Muscle of back (tissue), 11 donors: ENCODE results near the gene ARL8A. TPM values are rescaled to one million over a fixed set of nuclear protein-coding genes. Genes with fewer than 3 reads are reported as not detected.
A peak's percentile ranks its signal among the peaks of the same experiment; 100 is the strongest.
"Not testable (repeated sequence)": the region's sequence is repeated elsewhere in the genome, so short reads cannot be mapped to it uniquely, and the experiment has no call there.

Source experiments
- DNase-seq, 3 donors: peaks; one replicate each; pipeline versions ENCODE4 v3.0.0 to v3.0.0-alpha.2; 2013
- polyA plus RNA-seq, 10 donors: library from polyadenylated mRNA; unstranded; fragments of 120-200 nt; gene quantifications; one replicate each; pipeline ENCODE4 v1.2.1, GENCODE V29; 2013; ENCODE audit not compliant: insufficient read length in 10 of 10

The ARL8A gene
- polyA plus RNA-seq, 10 donors = 34.3 to 43.1 (median 38.4) TPM

DNA sequence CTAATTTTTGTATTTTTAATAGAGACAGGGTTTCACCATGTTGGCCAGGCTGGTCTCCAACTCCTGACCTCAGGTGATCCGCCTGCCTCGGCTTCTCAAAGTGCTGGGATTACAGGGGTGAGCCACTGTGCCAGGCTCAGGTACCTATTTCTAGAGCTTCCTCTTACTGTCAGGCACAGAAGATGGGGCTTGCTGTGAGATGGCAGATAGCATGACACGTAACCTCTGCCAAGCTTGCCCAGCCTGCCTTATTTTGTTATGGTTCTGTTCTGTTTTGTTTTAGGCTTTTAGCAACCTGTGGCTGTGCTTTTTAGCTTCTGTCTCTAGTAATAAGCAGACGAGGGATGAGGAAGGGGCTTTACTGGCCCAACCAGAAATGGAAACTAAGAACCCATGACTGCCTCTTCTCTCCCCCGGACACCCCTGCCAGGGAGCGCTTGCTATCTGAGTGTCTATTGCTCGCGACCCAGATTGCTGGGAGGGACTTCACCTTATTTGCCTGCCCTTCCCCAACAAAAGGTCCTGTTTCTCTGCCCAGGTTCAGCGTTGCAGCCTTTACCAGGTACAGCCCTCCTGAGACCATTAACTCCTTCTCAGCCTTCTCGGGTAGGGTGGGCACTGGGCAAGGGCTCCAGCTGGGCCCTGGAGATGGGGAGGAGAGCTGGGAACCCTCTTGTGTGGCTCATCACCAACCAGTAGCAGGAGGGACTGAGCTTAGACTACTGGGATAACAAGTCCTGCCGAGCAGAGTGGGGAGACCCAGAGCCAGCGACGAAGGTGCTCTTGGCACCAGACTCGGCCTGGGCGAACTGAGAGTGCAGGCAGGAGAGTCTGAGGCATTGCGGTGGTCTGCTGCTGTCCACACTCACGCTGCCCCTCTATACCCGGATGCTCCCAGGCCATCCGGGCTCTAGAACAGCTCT is 35.6 kb upstream of the ARL8A start:
- no peak for DNase-seq

DNA sequence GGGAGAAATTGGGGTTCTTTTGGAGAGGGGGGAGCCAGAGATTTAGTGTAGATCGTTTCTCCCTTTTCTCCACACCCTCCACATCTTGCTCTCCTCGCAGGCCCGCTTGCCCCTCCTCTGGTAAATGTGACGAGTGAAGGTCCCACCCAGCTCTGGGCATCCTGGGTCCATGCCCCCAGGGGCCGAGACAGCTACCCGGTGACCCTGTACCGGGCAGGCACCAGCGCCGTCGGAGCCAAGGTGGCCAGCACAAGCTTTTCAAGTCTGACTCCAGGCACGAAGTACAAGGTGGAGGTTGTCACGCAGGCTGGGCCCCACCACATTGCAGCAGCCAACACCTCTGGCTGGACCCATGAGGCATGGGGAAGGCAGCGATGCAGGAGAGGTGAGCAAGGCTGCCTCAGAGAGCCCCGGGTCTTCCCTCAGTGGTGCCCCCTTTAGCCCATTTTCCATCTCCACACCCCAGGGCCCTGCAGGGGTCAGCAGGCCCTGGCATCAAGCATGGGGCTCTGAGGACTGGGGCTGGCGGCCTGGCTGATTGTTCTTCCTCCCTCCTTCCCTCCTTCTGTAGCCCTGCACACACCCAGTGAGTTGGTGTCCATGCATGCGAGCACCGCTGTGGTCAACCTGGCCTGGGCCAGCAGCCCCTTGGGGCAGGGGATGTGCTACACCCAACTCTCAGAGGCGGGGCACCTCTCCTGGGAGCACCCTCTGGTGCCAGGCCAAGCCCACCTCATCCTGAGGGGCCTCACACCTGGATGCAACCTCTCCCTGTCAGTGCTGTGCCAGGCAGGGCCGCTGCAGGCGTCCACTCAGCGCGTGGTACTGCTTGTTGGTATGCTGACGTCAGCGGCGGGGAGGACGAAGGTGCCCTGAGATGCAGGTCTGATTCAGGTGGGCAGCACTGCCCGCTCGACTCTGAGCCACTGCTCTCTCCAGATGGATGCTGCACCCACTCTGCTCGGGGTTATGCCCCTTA is 32.7 kb upstream of the ARL8A start:
- DNase-seq = no peak

DNA sequence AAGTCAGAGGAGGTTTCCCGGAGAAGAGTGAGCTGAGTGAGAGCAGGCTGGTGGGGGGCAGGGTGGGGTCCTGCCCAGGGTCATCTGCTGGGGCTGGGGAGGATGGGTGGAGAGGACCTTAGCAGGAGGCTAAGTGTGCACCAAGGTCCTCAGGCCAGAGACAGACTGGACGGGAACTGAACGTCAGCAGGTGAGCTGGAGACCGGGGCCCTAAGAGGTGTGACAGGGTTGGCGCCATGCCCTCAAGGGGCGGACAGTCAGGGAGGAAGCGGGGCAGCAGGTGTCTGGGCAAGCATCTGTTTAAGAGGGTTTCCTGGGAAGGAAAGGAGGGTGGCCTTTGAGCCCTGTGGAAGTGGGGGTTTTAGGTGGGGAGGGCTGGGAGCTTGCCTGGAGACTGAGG is 29.5 kb upstream of the ARL8A start:
- no peak for DNase-seq

DNA sequence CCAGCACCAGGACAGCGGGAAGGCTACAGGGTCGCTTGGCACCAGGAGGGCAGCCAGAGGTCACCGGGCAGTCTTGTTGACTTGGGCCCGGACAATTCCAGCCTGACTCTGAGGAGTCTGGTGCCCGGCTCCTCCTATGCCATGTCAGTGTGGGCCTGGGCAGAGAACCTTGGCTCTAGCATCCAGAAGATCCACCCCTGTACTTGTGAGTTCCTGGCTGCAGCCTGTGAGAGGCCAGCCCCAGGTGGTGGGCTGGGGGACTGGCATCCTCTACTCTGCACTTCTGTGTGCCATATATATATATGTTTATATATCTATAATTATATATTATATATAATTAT is 27.4 kb upstream of the ARL8A start:
- DNase-seq = no peak

DNA sequence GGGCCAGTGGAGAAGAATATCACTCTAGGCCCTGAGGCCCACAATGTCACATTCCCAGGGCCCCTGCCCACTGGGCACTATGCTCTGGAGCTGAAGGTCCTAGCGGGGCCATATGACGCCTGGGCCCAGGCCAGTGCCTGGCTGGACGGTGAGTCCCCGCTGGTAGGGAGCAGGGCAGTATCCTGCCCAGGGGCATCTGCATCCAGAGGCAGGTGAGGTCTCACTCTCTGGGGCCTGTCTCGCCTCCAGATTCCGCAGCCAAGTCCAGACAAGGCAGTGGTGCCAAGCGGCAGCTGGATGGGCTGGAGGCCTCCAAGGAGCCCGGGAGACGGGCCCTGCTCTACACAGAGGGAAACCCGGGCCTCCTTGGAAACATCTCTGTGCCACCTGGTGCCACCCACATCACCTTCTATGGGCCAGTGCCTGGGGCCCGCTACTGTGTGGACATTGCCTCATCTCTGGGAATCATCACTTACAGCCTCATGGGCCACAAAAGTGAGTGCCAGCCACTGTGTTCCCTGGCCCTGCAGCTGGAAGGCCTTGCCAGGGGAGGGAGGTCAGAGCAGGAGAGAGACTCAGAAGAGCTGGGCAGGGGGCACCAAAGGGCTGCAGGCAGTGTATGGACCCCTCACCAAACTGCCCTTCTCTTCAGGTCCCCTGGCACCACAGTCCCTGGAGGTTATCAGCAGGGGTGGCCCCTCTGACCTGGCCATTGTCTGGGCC is 26.9 kb upstream of the ARL8A start:
- no peak for DNase-seq

DNA sequence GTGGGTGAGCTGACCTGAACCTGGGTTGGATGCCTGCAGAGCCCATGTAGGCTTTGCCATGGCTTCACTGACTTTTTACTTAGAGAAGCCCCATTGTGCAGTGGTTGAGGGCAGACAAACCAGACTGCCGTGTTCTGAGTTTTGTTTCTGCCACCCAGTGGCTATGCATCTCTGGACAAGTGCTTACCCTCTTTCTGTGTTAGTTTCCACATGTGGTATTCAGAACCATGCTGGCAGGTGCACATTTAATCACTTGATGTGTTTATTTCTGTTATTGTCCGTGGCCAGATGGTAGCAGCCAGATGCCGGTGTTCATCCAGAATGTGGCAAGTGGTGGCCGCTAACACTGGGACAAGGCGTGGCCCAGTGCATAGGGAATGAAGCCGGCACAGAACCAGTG is 26.2 kb upstream of the ARL8A start:
- DNase-seq = no peak

DNA sequence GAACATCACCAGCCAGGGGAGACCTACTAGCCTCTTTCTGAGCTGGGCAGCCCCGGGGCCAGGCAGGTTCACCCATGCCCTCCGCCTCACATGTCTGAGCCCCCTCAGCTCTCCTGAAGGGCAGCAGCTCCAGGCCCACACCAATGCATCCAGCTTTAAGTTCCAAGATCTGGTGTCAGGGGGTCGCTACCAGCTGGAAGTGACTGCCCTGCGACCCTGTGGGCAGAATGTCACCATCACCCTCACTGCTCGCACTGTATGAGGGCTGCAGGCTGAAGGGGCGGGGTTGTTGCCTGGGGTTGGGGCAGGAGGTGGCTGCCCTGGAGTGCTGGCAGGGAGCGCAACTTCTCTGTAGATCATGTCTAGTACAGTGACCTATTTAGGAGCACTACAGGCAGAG is 24.3 kb upstream of the ARL8A start:
- DNase-seq = no peak

DNA sequence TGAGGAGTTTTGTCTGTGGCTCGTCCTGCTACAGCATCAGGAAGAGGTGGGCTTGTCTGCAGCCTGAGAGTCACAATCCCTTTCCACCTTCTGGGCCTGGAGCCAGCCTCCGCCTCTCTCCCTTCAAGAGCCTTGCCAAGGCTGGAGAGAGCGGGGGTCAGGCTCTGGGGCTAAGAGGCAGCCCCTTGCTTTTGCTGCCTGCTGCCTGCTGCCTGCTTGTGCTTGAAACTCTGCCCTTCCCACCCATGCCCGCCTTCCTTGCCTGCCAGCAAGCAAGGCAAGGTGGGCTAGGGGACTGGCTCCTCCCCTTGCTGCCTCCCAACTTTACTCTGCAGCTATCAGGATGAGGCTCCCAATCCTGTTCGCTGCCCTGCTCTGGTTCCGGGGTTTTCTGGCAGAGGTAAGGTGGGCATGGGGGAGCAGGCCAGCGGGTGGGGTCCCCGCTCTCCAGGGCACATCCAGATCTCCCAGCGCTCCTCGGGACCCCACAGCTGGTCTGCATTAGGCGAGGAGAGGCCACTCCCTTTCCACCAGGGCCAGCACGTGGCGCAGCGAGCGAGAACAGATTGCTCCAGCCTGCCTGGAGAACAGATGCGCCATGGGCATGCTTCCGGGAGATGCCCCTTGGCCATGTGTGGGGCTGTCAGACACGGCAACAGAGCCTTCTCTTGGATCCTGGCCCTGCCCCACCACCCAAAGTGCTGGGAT is 23.3 kb upstream of the ARL8A start:
- peak in 2 of 3 donors; percentile 55 to 86 for DNase-seq

DNA sequence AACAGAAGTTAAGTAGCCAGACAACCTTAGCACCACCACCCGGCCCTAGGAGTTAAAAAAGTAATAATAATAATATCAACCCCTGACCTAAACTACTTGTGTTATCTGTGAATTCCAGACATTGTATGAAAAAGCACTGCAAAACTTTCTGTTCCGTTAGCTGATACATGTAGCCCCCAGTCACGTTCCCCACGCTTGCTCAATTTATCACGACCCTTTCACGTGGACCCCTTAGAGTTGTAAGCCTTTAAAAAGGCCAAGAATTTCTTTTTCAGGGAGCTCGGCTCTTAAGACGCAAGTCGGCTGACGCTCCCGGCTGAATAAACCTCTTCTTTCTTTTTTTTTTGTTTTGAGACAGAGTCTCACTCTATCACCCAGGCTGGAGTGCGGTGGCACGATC is 22.5 kb upstream of the ARL8A start:
- not testable (repeated sequence) for DNase-seq

DNA sequence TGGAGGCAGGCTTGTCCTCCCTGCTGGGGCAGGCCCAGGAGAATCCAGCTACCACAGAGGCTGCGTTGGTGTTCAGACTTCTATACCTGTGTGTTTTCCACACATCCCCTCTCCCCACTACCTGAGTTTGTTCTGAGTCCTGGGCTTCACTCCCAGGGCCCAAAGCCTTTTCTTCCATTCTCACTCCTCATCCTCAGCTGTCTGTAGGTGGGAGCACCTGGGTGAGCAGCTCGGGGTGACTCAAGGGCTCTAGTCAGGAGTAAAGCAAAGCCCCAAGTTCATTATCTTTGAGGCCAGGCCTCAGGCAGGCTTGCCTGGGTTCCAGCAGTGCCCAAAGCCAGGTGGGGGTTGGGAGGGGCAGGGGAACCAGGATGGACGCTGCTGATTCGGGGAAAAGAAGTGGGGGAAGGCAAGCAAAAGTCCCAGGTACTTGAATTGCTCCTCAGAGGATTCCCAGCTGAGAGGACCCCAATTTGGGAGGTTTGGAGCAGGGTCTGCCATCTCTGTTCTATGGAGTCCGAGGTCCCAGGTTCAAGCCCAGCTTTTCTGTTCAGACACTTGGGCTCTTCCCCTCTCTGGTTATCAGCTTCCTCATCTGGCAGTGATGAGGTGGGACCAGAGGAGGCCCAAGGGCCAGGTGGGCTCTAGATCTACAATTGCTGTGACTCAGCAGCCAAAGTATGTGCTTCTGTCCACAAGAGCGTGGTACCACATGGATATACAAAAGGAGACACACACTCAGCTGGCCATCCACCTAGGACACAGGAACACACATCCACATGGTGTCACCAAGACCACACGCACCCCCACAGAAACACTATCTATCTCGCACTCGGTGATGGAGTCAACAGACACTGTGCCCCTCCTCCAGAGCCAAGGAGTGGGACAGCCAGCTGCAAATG is 21.7 kb upstream of the ARL8A start:
- no peak for DNase-seq

DNA sequence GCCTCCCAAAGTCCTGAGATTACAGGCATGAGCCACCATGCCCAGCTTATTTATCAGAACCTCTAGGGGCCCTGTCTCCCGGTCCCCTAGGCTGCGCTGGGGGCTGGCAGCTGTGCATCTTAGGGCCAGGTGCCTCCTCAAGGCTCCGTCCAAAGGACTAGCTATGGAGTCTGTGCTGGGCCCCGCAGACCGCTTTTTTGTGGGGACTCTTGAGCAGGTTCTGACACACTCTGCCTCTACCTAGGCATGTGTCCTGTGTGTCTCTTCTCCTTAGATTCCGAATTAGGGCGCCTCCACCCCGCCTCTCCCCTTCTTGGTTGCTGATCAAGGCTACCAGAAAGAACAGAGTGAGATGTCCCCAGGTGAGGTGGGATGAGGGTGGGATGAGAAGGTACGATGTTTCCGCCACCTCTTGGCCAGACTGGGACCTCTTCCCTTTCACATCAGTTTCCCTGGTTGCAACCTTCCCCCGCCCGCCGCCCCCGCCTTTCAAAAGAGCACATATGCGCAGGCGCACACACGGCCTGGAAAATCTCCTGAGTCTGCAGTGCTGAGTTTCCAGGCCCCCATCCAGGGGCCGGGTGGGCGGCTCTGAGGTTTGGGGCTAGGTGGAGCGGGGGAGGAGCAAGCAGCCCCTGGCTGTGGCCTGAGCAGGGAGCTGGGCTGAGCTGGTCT is 20.9 kb upstream of the ARL8A start:
- peak; percentile 28 to 87 (median 83) for DNase-seq

DNA sequence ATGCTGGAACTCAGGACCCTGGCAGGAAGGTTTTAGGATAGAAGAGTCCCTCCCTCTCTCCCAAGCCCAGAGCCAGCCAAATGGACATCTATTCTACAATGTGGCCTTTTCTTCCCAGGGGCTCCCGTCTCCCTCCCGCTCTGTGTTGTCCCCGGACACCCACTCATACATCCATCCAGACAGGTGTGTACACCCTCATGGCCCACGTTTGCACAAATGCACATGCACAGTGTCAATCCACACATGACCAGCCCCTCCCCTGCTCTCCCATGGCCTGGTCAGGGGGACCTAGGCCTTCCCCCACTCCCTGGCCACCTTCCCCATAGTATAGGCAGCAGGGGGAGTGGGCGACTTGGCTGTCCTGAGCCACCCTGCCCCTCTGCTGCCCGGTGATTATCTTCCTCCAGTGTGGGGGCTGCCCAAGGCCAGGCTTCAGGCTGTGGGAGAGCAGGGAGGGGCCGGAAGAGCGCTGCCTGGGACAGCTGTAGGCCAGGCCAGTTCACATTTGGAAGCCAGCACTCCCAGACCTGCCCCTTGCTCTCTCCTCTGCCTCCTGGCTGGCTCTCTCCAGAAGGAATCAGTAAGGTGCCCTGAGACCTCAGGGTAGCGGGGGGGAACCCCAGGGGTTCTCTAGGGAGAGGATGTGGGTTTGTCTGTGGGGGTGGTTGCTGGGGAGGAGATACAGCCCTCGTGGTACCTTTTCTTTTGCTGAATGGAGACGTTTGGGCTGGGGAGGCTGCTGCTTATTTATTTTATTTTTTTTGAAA is 19.9 kb upstream of the ARL8A start:
- no peak for DNase-seq

DNA sequence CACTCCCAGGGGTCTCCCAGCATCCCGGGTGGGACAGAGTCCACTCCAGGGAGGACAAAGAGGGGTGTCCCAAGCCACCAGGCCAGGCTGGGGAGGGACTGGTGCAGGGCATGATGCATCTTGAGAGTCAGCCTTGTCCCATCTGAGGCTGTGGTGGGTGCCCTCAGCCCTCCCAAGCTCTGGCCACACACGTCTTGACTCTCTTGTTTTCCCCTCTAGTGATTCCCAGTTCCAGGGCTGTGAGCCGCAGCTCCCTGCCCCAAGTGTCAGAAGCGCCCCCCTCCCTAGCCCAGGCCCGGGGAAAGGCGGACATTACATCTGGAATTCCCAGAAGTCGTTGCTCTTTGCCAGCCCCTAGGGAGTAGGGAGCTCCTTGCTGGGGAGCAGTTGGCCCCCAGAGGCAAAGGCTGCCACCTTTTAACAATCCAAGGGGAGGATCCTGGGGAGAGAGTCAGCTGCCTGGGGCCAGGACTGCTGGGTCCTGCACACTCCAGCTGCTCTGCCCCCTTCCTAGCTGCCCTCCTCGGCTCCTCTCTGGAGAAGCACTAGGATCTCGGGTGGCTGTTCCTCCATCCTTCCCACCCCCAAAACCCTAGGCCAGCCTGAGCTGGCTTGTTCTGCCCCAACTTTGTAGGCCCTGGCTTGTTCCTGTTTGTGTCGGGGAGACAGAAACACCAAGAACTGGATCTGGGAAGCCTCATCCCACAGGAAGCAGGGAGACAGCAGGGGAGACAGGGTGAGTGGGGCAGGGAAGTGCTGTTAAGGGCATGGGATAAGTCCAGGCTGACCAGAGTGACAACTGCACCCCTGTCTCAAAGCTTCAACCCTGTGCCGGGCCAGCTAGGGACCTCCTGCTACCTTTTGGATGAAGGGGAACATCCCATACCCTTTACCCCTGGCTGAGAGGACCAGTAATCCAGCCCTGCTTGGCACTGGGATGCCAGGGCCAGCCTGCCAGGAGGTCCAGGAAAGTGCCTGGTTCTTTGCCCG is 19.0 kb upstream of the ARL8A start:
- DNase-seq = no peak

DNA sequence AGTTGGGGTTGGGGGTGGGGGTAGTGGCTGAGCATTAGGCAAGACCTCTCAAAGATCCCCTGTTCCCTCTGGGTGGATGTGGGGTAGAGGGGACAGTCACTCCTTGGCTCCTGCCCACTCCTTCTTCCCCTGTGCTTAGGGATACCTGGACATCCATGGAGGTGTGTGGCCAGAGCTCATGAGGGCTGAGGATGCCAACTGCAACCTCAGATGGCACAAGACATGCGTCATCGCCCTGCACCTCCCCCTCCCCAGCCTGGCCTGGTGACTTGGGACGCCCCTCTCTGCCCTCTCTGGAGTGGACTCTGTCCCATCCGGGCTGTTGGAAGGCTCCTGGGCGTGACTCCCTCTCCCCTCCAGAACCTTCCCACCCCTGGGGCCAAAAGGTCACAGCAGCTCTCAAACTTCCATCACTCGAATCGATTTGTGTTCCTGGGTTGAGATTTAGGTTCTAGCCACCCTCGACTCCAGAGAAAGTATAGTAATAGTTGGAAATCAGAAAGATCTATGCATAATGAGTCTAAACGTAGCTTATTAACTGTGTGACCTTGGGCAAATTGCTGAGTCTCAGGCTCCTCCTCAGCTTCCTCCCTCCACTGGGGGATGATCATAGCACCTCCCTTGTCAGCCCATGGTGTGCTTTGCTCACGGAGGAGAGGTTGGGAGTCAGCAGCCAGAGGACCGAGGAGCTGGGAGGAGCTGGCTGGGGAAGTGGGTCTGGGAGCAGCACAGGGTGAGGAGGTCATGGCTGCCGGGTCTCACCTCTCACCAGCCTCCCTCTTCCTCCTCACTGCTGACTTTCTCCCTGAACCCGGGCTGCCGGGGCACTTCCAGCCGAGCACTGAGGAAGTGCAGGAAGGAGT is 18.1 kb upstream of the ARL8A start:
- DNase-seq = no peak

DNA sequence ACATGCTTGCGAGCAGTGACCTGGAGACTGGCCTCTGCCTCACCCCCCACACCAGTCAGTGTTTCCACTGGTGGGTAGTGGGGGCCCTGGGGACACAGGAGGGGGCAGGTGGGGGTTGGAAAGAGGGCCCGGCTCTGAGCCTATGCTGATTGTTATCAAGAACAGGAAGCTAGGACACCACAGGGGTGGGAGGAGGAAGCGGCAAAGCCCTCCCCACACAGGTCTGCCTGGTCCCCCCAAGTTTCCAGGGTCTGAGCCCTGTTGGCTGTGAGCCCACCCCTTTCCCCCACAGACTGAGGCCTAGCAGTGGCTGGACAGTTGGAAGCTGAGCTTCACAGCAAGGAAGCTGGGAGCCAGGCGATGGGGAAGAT is 17.5 kb upstream of the ARL8A start:
- no peak for DNase-seq

DNA sequence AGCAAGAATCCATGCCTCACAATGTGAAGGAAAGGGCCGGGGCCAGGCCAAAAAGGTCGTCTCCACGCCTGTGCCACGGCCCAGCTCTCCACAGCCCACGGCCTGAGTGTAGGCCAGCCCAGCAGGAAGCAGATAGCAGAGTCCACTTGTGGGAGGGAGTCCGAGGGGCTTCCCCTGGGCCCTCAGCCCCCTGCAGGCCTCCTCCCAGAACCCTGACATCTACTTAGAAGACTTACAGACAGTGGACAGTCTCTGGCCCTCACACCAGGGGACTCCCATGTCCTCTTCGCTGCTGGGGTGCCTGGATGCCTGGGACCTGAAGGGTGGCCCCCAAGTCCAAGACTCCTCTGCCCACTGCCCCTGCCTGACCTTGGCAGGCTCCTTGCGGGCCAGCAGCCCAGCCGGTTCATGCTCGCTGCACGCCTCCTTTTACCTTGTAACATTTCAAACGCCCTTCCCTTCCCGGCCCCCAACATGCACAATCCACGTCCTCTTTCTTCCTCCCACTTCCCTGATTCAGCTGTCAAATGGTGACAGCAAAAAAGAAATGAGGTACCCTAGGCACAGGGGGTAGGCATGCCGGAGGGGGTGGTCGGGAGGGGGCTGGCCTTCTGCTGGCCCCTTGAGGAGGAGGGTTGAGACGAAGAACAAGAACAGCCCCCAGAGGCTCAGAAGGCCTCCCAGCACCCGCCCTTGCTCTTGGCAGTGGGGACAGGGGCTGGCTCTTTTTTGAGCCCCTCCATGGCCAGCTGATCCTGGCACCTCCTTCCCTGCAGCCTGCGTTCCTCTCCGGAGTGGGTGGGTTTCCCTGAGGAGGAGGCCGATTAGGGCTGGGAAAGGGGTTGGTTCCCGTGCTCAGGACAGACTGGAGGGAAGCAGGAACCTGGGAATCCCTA is 16.9 kb upstream of the ARL8A start:
- no peak for DNase-seq
